LNCAP (cell line): ENCODE measurements around the gene CPVL.

ENCODE experiments used
- CTCF ChIP-seq: fragments of 450-650 bp; IDR thresholded peaks from 2 replicates; pipeline ENCODE4 v1.5.1; 2017; ENCODE audit warnings: mild to moderate bottlenecking

The CPVL gene

DNA sequence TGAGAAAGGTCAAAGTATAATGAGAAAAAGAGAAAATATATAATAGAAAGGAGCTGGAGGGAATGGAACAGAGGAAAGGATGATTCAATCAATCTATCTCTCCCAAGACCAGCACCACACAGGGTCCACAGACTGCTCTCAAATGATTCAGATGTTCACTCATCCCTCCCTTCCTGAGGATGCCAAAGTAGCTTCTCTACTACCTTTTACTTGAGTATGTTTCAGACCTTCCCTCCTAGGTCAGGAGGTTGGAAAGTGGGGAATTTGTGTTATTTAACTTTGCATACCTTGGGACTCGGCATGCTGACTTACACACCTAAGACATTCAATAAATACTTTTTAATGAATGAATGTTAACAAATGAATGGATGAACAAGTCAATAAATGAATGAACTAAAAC, 30.6 kb downstream of the CPVL start:
- TF ChIP-seq CTCF, result no peak

DNA sequence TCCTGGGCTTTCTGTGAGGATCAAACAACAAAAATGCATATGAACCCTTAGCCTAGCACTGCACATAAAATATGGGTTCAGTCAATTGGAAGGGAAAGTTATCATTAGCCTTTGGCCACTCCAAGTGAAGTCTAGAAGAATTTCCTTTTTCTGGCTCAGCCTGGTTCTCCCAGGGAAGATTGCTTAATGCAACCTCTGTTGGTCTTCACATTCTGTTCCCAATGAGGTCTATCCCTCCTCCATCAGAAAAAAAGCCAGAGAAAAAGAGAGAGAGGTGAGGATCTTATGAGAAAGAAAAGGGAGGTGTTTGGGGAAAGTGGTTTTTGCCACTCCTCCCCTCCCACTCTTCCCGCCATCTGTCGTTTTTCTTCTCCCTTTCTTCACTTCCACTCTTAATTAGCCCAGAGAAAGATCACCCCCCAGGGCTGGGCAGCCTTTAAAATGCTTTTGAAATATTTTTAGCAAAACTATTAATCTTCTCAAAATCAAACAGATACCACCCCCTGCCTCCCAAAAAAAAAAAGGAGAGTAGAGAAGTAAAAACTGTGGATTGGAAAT, 31.1 kb downstream of the CPVL start:
- TF ChIP-seq CTCF, result no peak

- peak; percentile 49; the same call in 1 of the 2 replicates for TF ChIP-seq CTCF
These were observed 32.8 kb downstream of the CPVL start for GRCh38 chr7:29113384-29114102.

DNA sequence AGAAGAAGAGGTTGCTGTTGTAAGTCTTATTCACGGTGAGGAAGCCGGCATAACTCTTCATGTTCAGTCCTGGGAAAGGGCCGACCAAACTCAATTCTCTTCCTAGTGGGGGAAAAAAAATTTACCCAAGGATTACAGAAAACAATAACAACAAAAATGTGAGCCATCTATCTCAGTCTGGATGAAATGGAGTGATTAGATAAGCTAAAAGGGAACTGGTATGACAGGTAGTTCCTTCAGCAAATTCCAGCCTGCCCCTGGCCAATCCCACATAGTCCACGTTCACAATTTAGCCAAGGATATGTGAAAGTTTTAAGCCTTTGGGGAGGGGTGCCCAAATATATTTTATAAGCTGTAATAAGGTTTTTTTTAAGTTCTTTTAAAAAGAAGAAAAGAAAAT, 33.6 kb downstream of the CPVL start:
- no peak for TF ChIP-seq CTCF

GRCh38 chr7:29109899-29110298, 36.4 kb downstream of the CPVL start:
- no peak for TF ChIP-seq CTCF

GRCh38 chr7:29109358-29109757, 37.0 kb downstream of the CPVL start:
- TF ChIP-seq CTCF, result no peak

GRCh38 chr7:29107056-29107455, 39.3 kb downstream of the CPVL start:
- TF ChIP-seq CTCF, result no peak

DNA sequence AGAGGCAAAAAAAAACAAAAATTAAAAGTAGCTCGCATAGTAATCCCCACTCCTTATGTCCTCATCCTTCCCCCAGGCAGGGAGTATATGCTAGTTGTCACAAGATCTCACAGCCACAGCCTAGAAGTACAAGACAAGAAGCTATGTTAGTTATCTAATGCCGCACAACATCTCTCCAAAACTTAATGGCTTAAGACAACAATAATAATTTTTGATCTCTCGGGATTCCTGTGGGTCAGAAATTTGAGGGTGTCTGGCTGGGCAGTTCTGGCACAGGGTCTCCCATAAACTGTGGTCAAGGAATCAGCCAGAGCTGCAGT, 39.7 kb downstream of the CPVL start:
- no peak; the same call in none of the 2 replicates for TF ChIP-seq CTCF
